GM12873 (cell line): ENCODE measurements around the gene GNAT1.

Experiments used
- CTCF ChIP-seq: IDR thresholded peaks from 2 replicates; pipeline ENCODE4 v1.5.1; 2012; ENCODE audit warnings: low read depth, mild to moderate bottlenecking, moderate library complexity, low read length, control low read depth; ENCODE audit not compliant: insufficient read depth; ENCODE audit errors: missing control alignments

GNAT1 gene

GRCh38 chr3:50230794-50231125, 39.4 kb downstream of the GNAT1 start:
- no peak for TF ChIP-seq CTCF

GRCh38 chr3:50231581-50231980, 40.2 kb downstream of the GNAT1 start:
- TF ChIP-seq CTCF, result no peak

GRCh38 chr3:50232303-50232702, 40.9 kb downstream of the GNAT1 start:
- TF ChIP-seq CTCF, result no peak

- TF ChIP-seq CTCF, result no peak
These were observed 41.8 kb downstream of the GNAT1 start for GRCh38 chr3:50233176-50233575.

- no peak for TF ChIP-seq CTCF
These were observed 44.5 kb downstream of the GNAT1 start, which contains the start of gene GNAI2 for GRCh38 chr3:50235716-50236483. GNAI2 (plus strand) TSS chr3:50236204; CDS start chr3:50236336, 132 bp downstream.

- TF ChIP-seq CTCF, result no peak
These were observed 45.2 kb downstream of the GNAT1 start for GRCh38 chr3:50236484-50237132.

- TF ChIP-seq CTCF, result no peak
These were observed 45.8 kb downstream of the GNAT1 start for GRCh38 chr3:50237133-50237651.
